Stimulated activated CD4-positive, alpha-beta T cell treated with anti-CD3 and anti-CD28 coated beads, Interleukin-4, amount 100 ng/mL, for 1 hour (primary cell): ENCODE results near the gene ZNF577.
A peak's percentile ranks its signal among the peaks of the same experiment; 100 is the strongest.
"Not testable (repeated sequence)": the region's sequence is repeated elsewhere in the genome, so short reads cannot be mapped to it uniquely, and the experiment has no call there.

Source experiments
- DNase-seq: peaks from one replicate; pipeline ENCODE4 v3.0.0-alpha.2; 2020

The ZNF577 gene

DNA sequence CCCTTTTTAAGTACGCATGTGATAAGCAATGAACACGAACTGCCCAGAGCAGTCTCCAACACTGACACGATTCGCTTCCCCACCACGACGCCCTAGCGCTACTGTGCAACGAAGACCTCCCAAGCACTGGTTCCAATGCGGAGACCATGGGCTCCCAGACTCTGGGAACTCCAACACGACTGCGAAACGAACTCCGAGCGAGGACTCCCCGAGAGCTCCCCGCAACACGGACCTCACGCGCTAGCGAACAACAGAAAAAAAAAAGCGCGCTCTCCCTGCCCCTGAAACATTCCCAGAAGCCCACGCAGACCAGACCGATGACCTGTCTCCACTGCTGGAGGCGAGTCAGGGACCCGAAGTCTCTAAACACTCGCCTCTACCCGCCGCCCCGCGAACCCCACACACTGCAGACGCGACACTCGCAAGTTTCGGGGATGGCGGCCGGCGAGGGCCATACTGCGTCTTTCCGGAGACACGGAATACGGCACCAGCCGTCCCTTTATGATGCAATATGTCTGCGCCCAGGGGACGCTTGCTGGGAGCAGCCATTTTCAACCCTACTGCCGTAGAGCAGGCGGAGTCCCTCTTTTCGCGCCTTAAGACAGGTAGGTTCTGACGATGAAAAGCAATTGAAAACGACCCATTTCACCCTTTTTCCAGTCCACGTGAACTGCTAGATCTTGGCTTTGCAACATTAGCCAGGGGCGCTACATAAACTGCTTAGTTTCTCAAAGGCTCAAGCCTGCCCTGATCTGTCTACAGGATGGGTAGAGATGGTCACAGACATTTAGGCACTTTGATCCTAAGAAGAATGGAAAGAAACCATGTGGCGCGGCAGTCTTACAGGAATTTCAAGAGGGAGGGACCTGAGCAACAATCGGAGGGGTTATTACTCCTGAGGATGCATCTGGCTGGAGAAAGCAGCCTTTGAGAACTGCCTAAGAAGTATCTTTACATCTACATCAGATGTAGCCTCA is at the start of gene ZNF577:
Gene ZNF577, minus strand, starts transcription at position 430 of the 977 bp plus-strand sequence. CDS start 7,569 bp downstream, outside the sequence.
- DNase-seq: peak; percentile 68

DNA sequence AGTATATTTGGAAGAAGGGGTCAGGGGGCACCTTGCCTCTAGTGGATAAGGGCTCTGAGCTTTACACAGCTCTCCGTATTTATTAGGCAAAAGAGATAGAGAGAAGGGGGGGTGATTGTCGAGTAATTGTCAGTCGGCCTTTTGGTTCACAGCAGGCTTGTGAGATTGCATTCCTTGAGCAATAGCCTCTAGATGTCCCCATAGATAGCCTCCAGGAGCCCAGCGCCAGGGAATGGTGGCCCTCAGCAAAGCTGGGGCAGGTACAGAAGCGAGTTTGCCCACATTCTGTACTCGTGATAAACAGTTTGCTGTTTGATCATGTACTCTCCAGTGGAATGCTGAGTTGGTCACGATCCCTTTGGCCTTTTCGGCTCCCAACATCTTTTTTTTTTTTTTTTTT is 44.2 kb upstream of the ZNF577 start:
- no peak for DNase-seq

DNA sequence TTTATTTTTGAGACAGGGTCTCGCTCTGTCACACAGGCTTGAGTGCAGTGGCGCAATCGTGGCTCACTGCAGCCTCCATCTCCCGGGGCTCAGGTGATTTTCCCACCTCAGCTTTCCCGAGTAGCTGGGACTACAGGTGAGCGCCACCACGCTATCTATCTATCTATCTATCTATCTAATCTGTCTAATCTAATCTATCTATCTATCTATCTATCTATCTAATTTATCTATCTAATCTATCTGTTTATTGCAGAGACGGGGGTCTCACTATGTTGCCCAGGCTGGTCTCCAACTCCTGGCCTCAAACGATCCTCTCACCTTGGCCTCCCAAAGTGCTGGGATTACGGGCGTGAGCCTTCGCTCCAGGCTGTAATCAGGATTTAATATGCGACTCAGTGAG is 40.1 kb upstream of the ZNF577 start:
- DNase-seq: no peak

DNA sequence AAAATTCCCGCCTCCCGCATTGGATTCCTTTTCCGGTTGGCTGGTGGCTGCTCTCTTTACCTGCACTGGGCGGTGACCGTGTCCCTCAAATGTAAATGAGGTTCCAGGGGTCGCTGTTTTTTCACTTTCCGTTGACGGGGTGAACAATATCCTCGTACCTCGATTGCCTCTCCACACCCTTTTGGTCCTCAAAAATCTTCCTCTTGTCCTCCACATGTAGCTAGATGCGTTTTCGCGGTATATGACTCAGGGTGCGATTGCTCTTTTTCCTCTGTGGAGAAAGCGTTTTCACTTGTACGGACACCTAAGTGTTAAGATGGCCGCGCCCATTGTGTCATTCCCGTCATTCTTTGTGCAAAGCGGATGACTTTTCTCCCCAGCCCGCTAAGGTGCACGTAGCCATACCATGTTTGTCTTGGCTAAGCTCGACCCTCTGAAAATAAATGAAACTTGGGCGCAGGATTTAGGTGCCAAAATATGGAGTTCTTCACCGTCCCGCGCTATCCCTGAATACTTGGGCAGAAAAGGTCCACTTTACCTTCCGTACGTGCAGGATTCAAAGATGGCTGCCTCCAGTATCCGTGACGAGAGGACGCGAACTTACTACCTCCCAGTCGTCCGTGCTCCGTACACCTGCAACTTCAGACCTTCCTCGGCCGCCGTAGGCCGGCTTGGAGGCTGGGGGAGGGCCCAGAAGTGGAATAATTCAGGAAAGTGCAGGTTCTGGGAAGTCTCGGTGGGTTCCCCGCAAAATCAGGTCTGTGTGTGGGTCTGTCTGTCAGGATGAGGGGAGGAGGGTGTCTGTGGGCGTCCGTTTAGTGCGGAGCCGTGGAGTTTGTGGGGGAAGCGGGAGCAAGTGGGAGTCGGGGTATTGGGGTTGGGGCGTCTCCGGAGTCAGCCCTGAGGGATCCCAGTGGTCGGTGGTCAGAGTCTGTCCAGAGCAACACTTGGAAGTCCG is 39.3 kb upstream of the ZNF577 start, which contains the start of gene ZNF613:
Gene ZNF613, plus strand, starts transcription at position 689 of the 958 bp plus-strand sequence. CDS start 8,749 bp downstream, outside the sequence.
- DNase-seq: peak; percentile 80

DNA sequence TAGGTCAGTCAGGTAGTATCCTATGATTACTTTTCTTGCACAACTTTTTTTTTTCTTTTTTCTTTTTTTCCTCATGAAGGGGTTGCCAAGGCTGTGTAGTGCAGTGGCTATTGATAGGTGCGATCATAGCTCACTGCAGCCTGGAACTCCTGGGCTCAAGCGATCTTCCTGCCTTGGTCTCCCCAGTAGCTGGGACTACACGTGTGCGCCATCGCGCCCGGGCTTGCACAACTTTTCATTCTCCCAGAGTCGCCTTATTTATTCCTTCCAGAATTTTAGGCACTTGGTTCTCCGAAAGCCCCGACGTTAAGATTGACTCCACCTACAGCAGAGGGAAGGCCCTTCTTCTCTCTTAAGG is 38.7 kb upstream of the ZNF577 start:
- no peak for DNase-seq

DNA sequence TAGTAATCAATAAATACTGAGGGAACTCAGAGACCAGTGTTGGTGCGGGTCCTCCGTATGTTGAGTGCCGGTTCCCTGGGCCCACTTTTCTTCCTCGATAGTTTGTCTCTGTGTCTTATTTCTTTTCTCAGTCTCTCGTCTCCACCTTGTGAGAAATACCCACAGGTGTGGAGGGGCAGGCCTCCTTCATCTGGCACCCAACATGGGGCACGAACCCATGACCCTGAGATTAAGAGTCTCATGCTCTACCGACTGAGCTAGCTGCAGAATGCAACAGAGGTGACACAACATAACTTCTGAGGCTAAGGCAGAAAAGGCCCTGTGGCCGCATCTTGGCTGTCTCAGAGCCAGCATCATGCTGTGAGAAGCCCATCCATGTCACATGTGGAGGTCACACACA is 34.2 kb upstream of the ZNF577 start:
- DNase-seq: peak; percentile 4

DNA sequence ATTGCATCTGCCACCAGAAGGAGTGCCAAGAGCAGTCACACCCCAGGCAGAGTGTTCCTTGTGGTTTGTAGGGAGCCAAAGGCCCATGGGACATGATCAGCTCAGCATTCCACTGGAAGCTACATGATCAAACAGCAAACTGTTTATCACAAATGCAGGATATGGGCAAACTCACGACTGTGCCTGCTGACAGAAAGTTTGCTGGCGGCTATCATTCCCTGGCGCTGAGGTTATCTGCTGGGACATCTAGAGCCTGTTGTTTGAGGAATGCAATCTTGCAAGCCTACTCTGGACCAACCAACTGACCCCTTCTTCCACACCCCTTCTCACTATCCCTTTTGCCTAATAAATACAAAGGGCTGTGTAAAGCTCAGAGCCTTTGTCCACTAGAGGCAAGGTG is 31.9 kb upstream of the ZNF577 start:
- no peak for DNase-seq

DNA sequence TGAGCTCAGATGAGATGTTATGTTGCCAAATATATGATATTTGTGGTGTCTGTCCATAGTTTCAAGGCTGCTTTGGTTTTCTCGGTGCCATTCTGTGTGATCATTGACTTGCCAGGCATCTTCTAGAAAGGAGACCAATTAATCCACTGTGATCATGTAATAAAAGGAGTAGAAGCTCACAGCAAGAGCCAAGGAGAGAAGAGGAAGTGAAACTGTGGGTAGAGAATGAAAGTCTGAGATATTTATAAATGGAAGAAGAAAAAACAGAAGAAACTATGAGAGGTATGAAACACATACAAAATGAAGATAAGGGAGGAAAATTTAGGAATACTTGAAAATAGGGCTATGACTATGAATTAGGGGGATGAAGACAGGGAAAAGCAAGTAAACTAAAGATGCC is 28.4 kb upstream of the ZNF577 start:
- DNase-seq: no peak

DNA sequence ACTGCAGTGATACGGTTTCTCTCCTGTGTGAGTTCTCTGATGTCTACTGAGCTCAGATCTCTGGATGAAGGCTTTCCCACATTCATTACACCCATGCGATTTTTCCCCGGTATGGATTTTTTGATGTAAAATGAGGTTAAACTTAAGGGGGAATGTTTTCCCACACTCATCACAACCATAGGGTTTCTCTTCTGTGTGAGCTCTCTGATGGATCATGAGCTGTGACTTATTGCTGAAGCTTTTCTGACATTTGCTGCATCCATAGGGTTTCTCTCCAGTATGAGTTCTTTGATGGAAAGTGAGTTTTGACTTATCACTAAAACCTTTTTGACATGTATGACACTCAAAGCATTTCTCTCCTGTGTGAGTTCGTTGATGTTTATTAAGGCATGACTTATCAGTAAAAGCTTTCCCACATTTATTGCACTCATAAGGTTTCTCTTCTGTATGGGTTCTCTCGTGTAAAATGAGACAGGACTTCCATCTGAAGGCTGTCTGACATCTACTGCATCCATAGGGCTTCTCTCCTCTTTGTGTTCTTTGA is 27.6 kb upstream of the ZNF577 start:
- DNase-seq: no peak

DNA sequence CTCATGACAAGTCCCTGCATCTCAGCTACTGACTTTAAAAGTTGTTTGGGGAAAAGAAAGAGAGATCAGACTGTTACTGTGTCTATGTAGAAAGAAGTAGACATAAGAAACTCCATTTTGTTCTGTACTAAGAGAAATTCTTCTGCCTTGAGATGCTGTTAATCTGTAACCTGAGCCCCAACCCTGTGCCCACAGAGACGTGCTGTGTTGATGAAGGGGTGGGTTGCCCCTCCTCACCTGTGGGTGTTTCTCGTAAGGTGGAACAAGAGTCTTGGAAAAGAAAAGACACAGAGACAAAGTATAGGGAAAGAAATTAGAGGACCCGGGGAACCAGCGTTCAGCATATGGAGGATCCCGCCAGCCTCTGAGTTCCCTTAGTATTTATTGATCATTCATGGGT is 20.2 kb upstream of the ZNF577 start:
- DNase-seq: not testable (repeated sequence)

DNA sequence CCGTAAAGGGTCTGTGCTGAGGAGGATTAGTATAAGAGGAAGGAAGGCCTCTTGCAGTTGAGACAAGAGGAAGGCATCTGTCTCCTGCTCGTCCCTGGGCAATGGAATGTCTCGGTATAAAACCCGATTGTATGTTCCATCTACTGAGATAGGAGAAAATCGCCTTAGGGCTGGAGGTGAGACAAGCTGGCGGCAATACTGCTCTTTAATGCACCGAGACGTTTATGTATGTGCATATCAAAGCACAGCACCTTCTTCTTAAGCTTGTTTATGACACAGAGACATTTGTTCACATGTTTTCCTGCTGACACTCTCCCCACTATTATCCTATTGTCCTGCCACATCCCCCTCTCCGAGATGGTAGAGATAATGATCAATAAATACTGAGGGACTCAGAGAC is 18.4 kb upstream of the ZNF577 start:
- DNase-seq: not testable (repeated sequence)

DNA sequence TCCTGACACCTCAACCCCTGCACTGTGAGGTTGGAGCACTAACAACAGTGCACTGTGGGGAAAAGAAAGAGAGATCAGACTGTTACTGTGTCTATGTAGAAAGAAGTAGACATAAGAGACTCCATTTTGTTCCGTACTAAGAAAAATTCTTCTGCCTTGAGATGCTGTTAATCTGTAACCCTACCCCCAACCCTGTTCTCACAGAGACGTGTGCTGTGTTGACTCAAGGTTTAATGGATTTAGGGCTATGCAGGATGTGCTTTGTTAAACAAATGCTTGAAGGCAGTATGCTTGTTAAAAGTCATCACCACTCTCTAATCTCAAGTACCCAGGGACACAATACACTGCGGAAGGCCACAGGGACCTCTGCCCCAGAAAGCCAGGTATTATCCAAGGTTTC is 17.9 kb upstream of the ZNF577 start:
- DNase-seq: not testable (repeated sequence)

DNA sequence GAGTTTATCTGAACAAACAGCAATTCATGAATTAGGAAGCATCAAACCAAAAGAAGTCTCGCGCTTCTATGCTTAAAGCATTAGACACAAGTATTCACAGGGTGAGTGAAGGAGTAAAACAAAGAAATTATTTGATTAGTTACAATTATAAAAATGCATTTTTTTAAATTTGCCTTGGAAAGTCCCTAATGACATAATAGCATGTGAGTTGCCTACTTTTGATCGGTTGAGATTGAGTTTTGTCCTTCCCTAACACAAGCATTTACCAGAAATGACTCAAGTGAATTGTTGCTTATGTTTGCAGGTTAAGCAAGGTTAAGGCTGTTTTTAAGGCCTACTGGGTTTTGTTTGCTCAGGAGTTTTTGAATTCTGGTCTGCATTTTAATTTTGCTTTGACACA is 17.5 kb upstream of the ZNF577 start:
- no peak for DNase-seq

DNA sequence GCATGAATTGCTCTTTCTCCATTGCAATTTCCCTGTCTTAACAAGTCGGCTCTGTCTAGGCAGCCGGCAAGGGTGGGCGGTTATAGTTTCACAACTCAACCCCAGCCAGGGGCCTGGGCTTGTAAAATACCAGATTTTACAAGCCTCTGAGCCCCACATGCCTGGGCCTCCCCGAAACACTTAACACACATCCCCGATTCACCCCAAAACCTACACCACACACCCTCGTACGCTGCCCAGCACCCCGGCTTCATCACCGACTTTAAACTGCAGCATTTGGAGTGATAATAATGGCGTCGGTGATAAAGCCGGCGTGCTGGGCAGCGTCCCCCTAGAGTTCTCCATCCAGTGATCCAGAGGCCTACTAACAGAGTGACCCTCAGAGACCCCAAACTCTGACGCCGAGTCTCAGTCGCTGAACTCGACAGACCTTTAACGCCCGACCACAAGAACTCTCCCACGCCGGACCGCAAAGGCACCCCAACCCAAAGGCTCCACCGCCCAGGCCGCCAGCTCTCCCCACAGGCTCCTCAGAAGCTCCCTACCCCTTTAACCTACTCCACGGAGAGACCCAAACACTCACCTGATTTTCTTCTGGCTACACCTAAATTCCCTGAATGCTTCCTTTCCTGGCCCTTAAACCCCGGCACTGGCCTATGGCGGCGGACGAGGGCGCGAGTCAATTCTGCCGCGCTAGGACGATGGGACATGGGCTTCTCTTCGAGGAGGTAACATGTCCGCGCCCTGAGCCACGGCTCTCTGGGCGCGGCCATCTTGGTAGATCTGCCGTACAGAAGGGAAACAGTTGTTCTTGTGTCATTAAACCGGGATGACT is 16.8 kb upstream of the ZNF577 start, which contains the start of gene ZNF649:
Gene ZNF649, minus strand, starts transcription at position 687 of the 835 bp plus-strand sequence. CDS start 4,910 bp downstream, outside the sequence.
- peak; percentile 81 for DNase-seq

DNA sequence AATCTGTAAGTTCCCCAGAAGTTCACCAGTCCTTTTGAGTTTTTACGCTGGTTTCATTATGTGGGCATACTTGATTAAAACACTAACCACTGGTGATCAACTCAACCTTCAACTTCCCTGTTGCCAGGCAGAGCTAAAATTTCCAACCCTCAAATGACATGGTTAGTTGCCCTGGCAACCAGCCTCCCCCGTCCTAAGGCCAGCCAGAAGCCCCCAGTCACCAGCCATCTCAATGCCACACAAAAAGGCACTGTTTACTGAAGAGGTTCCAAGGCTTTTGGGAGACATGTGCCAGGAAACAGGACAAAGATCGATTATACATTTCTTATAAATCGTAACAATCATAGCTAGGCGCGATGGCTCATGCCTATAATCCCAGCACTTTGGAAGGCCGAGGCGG is 15.4 kb upstream of the ZNF577 start:
- no peak for DNase-seq

DNA sequence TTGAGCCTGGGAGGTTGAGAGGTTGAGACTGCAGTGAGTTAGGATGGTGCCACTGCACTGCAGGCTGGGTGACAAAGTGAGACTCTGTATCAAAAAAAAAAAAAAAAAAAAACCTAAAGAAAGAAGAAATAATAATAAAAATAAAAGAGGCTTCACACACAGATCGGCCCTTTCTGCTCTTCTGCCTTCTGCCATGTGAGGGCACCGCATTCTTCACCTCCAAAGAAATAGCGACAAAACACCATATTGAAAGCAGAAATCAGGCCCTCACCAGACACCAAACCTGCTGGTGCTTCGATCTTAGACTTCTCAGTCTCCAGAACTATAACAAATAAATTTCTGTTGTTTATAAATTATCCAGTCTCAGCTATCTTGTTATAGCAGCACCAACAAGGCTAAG is 14.1 kb upstream of the ZNF577 start:
- DNase-seq: no peak

DNA sequence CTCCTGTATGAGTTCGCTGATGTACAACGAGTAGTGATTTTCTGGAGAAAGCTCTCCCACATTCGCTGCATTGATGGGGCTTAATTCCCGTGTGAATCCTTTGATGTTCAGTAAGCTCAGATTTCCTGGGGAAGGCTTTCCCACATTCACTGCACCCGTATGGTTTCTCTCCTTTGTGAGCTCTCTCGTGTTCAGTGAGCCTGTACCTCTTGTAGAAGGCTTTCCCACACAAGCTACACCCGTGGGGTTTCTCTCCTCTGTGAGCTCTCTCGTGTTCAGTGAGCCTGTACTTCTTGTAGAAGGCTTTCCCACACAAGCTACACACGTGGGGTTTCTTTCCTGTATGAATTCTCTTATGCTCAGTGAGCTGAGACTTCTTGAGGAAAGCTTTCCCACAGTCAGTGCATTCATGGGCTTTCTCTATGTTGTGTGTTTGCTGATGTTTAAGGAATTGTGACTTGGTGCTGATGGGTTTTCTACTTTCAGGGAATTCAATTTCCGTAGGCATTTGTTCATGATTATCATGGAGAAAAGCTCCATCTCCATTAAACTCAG is 3.5 kb upstream of the ZNF577 start:
- DNase-seq: no peak

DNA sequence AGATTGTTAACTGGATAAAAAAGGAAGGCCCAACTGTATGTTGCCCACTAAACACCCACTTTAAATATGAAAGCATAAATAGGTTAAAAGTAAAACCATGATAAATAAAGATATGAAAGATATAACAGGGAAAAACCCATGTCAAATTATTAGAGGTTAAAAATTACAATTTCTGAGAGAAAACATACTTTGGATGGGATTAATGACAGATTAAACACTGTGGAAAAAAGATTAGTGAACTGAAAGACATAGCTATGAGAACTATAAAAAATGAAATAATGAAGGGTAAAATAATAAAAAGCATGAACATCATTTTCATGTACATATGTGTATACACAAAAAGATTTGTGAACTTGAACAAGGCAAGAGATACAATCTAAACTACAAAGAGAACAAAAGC is 2.2 kb upstream of the ZNF577 start:
- DNase-seq: no peak

DNA sequence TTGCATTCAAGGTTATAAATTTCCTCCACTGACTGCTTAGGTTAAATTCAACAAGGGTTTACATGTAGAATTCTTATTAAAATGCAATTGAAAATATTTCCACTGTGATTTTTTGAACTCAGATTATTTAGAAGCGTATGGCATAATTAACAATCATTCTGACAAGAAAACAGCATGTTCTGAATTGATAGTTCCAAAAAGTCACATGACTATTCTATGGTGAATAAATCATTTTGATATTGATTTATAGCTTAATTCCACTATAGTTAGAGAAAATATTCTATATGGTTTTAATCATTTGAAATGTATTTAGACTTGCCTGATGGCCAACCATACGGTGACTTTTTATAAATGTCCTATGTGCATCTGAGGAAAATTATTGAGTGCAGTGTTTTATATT is 3.0 kb downstream of the ZNF577 start:
- no peak for DNase-seq

DNA sequence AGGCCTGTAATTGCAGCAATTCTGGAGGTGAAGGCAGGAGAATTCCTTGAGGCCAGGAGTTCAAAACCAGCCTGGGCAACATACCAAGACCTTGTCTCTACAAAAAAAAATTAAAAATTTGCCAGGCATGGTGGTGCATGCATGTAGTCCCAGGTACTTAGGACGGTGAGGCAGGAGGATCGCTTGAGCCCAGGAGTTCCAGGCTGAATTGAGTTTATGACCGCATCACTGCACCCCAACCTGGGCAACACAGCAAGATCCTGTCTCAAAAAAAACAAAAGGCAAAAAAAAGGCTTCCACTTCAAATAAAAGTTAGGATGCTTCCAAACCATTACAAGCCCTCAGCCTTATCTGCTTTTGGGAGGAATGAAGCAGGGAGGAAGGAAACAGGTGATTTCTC is 5.2 kb downstream of the ZNF577 start:
- DNase-seq: no peak

DNA sequence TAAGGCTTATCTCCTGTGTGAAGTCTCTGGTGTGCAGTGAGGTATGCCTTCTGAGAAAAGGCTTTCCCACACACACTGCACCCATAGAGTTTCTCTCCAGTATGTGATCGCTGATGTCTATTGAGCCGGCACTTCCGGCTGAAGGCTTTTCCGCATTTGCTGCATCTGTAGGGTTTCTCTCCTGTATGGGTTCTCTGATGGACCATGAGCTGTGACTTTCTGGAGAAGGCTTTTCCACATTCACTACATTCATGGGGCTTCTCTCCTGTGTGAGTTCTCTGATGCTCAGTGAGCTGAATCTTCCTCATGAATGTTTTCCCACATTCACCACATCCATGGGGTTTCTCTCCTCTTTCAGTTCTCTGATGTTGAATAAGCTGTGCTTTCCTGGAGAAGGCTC is 14.7 kb downstream of the ZNF577 start:
- DNase-seq: no peak
